ENCODE results near the gene NFAM1.

The NFAM1 gene

GRCh38 chr22:42380769-42381551 is 51.2 kb downstream of the NFAM1 start:
- no peak for DNase-seq

DNA sequence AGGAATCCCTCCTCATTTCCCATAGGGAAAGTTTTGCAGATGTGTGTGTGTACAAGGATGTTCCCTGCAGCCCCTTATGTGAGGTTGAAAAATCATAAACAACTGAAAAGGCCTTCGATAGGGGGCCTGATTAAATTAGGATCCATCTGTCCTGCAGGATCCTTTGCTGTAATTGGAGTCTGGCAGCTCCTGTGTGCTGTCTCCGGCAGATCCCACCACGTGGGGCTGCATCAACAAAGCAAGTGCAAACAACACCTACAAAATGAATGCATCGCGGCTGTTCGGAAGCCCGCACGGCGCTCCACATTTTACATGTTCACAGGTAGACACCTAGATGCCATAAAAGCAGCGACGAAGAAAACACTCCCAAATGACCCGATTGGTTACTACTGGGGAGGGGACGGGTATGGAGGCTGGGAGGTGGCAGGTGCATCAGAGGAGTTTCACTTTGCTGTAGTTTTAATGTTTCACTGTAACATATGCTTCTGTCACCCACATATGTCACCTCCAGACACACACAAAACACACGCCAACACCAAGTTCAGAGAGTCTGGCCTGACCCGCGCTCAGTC is 52.2 kb downstream of the NFAM1 start:
- DNase-seq = no peak

DNA sequence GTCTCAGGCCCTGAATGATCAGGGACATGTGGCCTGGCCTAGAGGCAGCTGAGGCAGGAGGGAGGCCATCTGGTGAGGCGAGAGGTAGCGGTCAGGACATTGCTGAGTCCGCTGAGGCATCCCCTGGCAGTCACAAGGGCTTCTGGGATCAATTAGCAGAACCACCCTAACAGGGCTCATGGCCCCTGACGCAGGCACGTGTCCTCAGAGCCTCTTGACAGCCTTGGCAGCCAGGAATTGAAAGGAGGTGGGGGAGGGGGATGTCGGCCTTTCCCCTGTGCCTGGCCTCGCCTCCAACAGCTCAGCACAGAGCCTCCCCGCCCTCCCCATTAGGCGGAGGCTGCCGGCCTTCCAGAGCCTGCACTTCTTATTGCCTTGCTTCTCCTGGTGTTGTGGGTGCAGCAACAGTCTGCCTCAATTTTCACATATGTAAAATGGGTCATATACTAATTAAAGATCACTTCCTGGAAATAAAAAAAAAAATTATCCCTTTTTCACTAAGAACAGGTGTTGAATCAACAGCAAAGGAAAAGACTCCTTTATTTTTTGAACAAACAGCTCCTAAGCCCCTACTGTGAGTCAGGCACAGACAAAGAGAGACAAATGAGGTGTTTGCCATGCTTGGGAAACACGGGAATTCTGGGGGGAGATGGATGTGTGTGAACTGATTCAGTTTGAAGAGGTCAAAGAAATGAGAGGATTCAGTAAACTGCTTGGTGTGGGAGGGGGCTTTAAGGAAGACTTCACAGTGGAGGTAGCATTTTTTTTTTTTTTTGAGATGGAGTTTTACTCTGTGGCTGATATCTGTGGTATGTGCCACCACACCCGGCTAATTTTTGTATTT is 55.3 kb downstream of the NFAM1 start:
- DNase-seq = no peak

GRCh38 chr22:42375982-42376381 is 56.2 kb downstream of the NFAM1 start:
- no peak for DNase-seq

DNA sequence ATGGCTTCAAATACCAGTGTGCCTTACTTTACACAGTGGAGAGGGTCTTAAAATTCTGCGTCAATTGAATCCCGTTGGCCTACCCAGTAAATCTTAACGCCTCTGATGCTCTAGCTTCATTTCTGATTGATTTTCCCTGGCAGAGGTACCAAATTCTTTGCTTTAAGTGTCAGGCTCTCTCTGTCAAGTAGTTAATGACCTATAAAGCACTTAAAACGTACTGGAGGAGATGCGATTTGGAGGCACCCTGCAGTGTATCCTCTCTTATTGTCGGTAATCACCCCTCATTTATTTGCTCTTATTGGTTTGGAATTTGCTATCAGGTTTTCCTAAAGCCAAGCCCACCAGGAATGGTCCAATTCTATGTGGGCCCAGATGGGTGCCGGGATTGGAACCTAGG is 59.2 kb downstream of the NFAM1 start:
- DNase-seq = no peak

- no peak for DNase-seq
Measured at GRCh38 chr22:42371501-42371900, 60.7 kb downstream of the NFAM1 start.

- DNase-seq = no peak
Measured at GRCh38 chr22:42371099-42371498, 61.1 kb downstream of the NFAM1 start.

DNA sequence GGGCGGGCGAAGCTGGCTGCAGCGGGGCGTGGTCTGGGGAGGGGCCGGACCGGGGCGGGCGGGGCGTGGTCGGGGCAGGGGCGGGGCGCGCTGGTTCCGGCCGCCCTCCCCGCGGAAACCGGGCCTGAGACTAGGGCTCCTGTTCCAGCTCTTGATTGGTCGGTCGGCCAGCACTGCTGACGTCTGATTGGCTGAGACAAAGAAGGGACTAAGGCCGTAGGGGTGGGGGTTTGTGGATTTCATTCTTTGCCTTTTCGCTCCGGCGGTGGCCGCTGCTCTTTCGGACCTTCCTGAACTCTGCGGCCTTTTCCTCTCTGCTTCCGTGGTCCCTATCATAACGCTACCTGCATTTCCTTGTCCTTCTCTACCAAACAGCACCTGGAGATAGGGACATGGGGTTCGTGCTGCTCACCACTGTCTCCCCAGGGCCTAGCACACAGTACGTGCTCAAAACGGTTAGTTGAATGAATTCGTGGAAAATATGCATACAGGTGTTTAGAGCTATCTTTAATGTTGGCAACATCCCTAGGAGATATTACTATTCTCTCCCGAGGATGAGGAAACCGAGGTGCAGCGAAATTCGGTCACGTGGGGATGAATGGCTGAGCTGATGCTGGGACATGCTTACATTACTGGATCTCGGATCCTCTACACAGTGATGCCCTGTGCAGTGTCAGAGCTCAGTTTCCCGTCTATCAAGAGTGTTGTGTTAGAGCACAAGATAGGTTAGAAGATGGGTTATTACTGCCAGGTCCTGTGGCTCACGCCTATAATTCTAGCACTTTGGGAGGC is 62.8 kb downstream of the NFAM1 start:
- DNase-seq = peak; percentile 89

GRCh38 chr22:42368379-42369249 is 63.6 kb downstream of the NFAM1 start:
- peak; percentile 14 for DNase-seq

DNA sequence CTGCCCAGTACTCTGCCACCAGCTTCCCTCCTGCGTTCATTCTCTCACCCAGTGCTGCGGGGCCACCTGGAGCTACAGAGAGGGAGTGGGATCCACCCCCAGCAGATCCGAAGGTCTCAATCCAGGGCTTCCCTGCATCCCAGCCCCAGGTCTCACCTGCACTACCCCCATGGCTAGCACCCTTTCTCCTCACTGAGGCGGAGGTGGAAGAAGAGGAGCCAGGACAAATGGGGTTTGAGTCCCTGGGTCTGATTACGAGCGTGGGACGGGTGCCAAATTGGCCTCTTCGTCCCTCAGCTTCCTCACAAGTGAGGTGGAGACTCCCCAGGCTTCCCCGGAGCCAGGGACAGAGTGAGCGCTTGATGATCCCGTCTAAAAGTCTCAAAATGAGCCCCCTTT is 64.2 kb downstream of the NFAM1 start:
- DNase-seq = no peak

DNA sequence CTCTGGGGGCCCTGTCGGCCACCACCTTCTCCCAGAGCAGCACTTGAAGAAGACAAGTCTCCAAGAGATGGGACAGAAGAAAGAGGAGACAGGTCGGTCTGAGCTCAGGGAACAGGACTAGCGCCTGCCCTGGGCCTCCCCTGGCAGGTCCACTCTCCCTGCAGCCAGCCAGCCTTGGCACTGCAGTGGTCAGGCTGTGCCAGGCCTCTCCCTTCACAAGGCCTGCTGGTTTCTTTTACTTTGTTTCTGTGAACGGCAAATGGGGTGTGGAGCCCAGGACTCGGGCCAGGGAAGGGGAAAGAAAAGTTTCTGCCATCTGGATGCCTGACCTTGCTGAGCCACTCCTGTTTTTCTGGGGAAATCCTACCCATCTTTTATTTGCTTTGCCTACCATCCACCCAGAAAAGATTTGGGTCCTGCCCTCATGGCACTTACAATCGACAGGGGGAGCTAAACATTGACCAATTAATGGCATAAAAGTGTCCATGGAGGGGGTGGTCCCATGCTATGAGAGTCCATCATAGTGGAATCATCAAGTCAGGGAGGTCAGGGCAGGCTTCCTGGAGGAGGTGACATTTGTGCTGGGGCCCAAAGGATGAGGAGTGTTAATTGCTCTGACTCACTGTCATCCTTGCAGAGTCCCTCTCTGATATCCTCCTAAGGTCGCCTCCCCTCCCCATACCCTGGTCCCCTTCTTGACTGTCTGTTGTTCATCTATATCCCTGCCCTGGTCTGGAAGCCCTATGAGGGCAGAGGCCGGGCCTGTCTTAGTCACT is 65.2 kb downstream of the NFAM1 start:
- no peak for DNase-seq

DNA sequence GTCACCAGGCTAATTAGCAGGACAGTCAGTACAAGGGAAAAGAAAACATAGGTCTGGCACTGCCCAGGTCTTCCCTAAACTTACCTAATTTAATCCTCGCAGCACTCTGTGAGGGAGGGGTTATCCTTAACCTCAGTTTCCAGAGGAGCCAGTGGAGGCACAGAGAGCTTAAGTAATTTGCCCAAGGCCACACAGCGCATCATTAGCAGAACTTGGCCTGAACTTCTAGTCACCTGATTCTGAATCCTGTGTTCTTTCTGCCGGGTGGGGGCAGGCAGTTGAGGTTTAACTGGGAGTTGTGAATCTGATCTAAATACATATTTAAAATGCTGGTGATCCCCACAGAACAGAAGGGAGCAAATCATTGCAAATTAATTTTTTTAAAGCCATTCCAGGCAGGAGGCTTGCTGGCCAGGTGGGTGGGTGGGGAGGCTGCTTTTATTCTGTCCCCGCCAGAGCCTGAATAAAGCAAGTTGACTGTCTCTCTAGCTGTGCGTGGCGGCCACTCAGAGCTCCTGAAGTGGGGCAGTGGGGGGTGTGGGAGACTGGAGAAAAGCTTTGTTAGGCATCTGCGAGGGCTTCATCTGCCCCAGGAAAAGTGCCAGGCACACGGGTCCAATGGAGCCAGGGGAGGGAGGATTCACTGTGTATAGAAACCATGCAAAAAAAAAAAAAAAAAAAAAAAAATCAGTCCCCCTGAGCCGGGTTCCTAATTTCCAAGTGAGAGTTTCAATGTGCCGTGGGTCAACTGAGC is 66.1 kb downstream of the NFAM1 start:
- DNase-seq = no peak

DNA sequence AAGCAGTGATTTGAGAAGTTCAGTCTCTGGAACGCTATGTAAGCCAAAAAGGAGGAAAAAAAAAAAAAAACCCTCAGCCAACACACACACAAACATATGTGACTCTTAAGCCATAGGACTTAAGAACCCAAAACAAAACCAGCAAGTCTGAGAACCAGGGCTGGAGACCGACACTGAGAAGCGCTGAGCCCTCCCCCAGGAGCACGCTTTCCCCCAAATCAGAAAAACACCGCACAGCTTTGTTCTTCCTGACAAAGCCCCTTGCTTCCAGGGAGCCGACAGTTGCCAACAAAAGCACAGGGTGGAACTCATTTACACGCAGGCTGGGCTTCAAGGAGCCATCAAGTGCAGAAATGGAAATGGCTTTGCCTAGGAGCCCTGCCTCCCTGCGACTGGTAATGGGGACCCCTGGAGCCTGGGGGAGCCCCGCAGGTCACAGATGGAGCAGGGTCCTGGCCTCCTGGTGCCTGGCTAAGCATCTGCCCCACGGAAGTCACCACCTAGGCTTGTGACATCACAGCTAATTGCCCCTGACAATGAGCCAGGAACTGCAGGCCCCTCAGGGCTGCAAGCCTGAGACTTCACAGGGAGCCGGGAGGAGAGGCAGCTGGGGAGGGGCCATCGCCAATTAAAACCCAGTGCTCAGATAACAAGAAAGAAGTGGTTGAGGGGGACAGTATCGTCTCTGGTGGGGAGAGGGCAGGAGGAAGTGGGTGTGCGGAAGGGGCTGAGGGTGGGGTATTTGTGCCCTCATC is 66.9 kb downstream of the NFAM1 start:
- DNase-seq = no peak

GRCh38 chr22:42364604-42365110 is 67.5 kb downstream of the NFAM1 start:
- DNase-seq = no peak

DNA sequence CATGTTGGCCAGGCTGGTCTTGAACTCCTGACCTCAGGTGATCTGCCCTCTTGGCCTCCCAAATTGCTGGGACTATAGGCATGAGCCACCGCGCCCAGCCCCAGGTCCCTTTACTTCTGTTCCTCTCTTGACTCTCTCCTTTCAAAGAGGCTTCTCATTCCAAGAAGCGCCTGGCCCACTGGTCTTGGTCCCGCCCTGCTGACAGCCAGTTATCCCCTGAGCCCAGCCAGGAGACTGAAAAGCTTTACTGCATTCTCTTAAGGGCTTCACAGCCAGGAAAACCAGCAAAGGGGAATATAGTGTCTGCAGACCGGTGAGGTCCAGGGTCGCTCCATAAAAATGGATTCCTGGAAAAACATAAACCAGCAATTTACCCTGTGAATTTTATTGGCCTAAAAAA is 68.3 kb downstream of the NFAM1 start:
- DNase-seq = no peak

GRCh38 chr22:42361523-42361922 is 70.7 kb downstream of the NFAM1 start:
- no peak for DNase-seq

DNA sequence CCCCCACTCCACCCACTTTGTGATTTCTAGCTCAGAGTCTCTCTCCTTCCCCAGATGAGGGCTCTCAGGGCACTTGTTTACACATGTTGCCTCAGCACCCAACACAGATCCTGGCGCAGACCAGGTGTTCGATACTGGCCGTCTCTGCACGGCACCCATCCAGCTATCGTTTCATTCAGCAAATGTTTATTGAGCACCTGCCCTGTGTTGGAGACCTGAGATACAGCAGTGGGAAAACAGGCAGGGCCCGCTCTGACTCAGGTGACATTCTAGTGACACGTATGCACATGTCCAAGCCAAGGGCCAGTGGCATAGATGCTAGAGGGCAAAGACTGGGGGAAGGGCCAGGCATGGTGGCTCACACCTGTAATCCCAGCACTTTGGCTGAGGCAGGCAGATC is 71.9 kb downstream of the NFAM1 start:
- DNase-seq = no peak

DNA sequence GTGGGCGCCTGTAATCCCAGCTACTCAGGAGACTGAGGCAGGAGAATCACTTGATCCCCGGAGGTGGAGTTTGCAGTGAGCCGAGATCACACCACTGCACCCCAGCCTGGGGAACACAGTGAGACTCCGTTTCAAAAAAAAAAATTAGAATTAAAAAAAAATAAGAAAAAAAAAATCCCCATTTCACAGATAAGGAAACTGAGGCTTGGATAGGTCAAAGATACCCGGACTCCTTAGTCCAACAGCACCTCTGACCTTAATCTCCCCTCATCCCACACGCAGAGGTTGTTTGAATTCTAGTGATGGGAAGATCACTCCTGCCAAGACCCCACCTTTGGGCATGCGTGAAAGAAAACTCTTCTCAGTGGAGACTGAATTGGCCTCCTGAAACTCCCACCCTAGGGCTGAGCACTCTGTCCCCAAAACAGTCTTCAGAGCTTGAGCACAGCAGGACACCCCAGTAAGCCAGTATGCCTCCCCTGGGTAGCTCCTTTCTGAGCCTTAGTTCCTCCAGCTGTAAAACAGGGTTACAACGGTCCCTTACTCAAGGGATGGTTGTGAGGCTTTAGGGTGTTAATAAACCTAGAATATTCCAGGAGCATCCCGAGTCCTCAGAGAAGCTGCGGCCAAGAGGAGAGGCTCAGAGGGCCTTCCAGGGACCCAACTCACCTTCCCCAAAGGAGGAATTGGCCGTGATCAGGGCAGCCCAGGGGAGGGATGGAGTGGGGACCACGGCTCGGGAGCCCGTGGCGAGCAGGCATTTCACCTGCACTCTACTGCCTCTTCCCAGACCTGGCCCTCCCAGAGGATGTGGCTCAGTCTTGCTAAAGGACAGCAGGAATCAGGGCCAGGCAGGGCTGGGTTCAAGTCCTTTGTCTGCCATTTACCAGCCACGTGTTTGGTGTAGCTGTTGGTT is 73.3 kb downstream of the NFAM1 start:
- no peak for DNase-seq
